Mammary epithelial cell (primary cell): Measurements from ENCODE around the gene DNAAF1.

Experiments used
- CTCF ChIP-seq, 2 donors: IDR thresholded peaks in 1 of 2; conservative IDR thresholded peaks in 1 of 2; 2 replicates each; pipeline ENCODE4 v1.5.1; 2011 to 2012; ENCODE audit warnings: inconsistent platforms in 2 of 2, low read length in 2 of 2, mild to moderate bottlenecking in 2 of 2, control low read depth in 1 of 2, low read depth in 1 of 2; ENCODE audit not compliant: insufficient read depth in 1 of 2; ENCODE audit errors: extremely low read depth in 1 of 2
- EZH2 ChIP-seq: IDR thresholded peaks from 2 replicates; pipeline ENCODE4 v1.6.1; 2012; ENCODE audit warnings: low read length, inconsistent platforms, borderline replicate concordance

- TF ChIP-seq EZH2 (no peak), CTCF (conservative IDR thresholded peaks at IDR 0.05 in 1 of 2, IDR thresholded peaks at IDR 0.05 in 1 of 2; ENCODE audit: extremely low read depth in 1 of 2, insufficient read depth in 1 of 2, low read depth in 1 of 2, low read length in 2 of 2) (no peak)
Measured at GRCh38 chr16:84179612-84180320, 34.7 kb downstream of the DNAAF1 start.
